NCI-H2227 (cell line): ENCODE data around the gene OPCML.

Experiments used
- DNase-seq: peaks from one replicate; lab custom pipeline; 2025; ENCODE audit not compliant: unreplicated experiment; lab: John Stamatoyannopoulos, UW

The OPCML gene

DNA sequence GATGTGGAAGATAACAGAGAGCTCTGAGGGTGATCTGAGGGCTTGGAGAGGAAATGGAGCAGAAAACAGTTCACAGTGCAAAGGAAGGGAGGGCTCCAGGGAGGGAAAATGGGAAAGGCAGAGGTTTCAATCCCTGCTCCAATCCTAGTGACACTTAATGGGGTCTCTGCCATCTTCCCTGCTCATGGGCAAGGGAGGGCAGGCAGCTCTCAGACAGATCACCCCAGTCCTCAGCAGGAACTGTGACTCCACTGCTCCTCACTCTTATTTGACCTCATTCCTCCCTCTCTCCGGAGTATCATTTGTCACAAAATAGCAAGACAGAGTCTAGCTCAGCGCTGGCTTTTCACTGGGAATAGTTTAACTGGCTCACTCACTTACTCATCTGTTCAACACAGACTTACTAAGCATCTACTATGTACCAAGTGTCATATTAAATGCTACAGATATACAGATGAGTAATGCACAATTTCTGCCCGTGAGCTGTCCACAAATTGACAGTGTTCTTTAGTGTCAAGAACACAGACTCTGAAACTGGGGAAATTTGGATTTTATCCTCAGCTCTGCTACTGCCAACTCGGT, 817.4 kb downstream of the OPCML start:
- DNase-seq = no peak

DNA sequence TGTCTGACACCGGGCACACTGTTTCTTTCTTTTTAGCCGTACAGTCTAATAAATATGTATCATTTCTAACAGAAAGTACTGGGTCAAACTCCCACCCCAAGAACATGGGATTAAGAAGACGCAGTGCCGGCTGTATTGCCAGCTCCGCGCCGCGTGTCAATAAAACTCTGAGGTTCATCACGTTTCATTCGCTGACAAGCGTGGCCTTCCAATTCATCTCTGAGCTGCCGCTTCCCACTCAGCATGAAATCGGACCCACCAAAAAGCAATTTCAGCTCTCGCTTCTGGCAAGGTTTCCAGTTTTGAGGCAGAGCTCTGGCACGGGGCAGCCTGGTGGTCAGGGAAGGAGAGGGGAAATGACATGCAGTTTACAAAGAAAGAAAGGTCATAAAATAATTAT, 819.8 kb downstream of the OPCML start:
- no peak for DNase-seq

DNA sequence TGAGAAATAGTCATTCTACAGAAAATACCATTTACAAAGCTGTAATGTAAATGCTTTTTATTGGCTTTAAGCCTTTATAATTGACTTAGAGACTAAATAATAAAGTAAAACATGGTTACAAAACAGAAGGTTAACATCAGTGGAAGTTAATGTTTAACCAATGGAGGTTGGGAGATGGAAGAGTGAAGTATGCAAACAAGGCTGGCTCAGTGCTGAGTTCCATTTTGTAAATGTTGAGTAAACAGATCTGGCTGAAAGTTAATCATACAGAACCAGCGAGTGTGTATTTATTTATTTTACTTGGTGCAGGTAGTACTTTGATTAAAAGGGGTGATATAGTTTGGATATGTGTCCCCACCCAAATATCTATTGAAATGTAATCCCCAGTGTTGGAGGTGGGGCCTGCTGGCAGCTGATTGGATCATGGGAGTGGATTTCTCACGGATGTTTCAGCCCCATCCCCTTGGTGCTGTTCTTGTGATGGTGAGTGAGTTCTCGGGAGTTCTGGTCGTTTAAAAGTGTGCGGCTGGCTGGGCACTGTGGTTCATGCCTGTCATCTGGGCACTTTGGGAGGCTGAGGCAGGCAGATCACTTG, 827.4 kb downstream of the OPCML start:
- DNase-seq = no peak

DNA sequence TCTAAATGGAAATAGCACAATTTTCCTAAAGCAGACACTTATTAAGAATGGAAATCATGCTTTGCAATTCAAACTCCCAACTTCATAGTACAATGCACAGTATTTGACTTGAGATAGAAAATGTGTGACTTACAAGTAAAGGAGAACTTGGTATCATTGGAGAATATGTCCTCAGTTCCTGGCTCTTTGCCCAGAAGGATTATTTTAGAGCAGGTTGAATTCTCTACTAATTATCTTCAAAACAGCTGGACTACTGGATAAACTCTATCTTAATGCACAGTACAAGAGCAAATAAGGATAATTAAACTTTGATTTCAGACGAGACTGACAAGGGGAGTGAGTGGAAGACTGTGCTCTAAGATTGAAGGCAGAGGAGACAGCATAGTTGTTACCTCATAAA, 839.4 kb downstream of the OPCML start:
- DNase-seq = no peak

DNA sequence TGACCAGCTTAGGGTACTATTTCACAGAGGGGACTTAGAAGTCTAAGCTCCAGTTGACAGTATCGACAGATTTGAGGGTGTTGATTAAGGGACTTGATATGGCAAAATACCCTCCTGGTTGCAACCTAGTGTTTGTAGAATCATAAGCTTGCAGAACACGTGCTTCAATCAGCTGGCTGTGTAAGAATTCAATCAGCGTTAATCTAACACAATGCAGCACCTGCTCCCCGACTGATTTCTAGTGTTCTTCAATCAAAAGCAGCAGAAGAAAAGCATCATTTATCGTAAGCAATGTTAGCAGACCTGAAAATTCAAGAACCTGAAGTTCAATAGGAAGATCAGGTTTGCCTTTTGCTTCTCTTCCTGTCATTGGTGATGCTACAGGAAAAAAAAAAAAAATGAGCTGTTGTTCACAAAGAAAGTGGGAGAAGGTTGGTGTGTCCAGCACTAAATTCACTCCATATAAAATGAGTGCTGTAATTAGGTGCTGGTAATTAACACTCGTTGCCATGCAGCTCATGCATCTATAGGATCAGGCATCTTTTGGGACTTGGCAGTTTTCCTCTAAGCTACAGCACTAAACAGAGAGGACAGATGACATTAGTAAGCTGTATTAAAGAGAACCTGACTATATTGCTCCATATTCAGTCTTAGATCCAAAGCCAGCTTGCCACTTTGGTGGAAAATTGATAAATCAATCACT, 840.3 kb downstream of the OPCML start:
- no peak for DNase-seq

DNA sequence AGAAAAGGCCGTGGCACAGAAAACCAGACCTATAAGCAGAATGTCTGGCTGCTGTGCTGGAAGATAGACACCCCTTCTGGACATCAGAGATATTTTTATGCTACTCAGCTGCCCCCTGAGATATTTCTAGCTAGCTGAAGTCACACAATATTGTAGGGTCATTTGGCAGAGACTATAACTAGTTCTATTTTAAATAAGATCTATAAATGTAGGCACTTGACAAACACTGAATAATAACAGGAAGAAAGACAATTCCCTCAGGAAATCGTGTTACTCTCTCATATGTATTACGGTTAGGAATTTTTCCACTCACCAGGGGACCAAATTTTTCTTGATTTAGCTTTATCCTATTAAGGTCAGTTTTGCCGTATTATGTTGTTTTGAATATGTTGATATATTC, 845.4 kb downstream of the OPCML start:
- no peak for DNase-seq

DNA sequence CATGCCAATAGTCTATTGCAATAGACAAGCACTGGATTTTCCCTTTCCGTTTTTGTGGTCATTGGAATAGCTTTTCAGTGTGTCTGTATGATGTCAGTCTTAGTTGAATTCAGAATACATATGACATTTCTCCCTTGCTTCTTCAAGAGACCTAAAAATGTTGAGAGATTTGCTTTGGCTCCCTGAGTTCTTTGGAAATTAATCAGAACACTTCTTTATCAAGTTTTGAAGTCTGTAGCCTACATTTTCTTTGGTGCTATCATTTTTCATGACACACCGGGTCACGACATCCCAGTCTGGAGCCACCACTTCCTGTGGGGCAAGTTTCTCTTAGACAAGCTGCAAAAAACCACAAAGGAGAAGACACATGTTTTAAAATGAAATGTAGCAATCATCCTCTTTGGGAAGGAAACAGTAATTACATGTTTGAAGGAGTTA, 847.1 kb downstream of the OPCML start:
- no peak for DNase-seq

DNA sequence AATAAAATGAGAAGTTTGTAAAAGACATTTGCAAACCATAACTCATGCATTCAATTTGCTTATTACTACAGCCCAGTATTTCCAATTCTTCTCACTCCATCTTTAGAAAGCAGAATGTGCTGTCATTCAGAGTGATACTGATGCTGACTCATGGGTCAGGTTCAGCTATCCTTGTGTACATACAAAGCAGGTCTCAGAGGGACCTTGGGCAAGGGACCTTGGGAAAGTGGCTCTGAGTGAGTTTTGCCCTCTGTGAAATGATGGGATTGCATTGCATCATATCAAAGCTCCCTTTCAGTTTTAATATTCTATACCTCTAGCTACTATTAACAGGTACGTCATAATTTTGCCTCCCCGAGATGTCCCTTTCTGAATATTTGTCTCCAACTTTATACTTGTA, 848.7 kb downstream of the OPCML start:
- DNase-seq = no peak

DNA sequence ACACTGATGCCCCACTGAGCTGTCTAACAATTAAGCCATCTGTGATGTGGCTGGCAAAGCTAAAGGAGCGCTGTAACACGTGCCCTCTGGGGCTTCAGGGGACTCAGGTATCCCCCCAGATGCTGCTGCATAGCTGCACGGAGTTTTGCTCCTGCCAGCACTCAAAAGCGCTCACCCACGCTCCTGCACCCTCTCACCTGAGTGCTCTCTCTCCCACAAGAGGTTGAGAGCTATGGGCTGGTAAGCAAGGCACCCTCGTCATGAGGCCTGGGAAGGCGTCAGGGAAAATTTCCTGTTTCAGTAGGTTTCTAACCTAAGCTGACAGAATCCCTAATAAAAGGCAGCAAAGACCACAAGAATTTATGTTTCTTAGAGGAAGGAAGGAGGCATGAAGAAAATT, 850.3 kb downstream of the OPCML start:
- DNase-seq = no peak

DNA sequence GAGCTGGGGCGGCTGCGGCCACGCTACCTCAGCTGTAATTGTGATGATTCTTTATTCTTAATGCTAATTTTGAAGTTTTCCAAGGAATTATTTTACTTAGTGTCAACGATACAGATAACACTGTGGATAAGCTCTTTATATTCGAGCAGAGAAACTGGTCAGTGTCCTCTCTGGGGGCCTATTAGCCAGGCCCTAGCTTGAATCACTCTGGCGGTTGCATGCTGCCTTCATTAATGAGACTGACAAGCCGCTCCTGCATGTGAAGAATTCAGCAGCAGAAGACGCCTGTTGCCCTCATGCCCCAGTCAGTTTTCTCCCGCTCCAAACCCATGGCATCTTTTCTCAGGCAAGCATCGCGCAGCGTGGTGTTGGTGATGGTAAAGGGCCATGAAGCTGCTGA, 851.7 kb downstream of the OPCML start:
- DNase-seq = no peak

DNA sequence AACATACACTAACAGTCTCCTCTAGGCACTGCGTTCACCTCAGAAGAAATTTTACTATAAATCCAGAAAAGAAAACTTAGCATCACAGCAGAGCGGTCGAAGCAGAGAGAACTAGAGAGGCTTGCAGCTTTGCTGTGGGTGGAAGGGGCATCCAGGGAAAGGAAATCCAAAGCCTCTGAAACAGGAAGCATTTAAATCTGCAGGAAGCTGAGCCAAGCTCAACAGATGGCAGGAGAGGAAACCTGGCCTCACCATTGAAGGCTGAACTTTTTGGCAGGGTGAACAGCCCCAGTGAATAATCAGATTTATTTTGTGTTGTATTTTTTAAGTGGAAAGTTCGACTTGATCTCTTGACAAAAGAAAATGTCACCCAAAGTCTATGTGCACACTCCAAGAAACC, 858.1 kb downstream of the OPCML start:
- DNase-seq = no peak

DNA sequence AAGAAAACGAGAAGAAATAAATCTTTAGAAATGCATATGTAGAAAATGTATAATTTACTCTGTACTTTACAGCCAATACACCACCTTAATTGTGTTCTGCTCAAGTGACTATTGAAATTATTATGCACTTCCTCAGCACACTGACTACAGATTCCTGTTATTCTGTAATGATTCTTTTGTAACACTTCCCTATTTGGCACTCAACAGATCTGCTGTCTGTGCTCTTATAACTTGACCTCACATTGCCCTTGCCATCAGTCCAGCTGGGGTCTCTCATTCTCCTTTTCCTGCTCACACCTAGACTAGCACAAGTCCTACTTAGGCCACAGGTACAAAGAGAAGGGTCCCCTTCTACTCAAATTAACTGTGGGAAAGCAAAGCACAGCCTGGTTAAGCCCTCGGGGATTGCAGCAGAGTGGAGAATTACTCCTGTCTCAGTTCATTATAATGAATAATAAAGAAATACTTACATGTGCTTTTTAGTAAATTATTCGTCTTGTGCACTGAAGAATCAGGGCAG, 860.4 kb downstream of the OPCML start:
- DNase-seq = no peak

DNA sequence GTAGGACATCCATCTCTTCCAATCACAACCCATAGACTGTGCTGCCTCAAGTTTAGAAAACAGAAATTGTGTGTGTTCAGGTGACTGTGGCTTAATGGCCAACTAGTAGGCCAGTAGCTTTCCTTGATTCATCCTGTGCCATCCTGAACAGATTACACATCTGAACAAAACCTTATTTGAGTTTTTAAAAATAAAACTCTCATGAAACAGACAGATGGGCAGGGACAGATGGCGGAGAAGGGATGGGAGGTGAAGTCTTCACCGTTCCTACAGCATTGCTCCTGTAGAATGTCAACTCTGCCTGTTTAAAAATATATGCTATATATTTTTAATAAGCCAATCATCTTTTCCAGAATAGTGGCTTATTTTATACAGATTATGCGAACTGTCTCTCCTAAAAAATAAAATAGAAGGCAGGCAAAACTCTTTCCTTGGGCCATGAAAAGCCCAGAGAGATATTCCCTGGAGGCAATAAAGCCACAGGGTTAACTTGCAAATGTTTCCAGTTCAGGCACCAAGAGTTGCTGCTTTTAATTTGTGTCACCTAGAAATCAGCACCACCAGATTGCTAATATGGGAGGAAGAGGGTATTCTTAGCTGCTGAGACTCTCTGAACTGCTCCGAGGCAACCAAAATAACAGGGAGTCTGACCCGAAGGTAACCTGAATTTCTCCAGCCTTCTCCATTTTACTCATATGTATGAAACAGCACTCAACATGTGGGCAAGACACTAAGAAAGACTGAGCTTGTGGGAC, 861.2 kb downstream of the OPCML start:
- no peak for DNase-seq

DNA sequence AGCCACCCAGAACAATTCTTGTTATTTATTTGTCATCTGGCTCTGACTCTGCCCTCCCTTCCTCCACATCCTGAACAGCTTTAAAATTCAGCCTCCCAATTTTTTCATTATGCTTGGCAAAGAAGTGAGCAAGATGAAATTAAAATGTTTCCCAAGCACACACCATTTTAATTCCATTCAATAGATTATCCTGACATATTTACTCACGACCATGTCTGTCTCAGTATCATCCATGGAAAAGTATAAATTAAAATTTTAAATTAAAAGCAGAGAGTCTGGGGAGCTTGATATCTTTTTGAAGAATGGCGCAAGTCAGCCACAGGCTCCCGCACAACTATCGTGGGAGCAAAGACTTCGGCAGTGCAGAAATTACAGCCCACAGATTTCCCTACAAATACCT, 862.4 kb downstream of the OPCML start:
- no peak for DNase-seq

DNA sequence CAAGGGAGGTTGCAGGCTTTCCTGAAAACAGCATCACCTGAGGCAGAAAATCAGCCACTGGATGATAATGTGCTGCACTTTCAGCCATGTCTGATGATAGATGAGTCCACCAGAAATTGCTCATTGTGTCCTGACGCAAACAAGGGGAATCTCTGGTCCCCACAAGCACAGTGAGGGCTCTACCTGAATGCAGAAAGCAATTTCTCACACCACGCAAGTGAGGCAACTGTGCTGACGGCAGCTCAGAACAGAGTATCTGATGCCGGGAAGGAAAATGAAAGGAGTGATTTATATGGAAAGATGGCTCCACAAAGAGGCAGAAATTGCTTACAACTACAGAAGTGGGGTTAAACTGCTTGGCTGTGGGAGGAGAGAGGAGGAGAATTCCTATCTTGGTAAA, 867.1 kb downstream of the OPCML start:
- DNase-seq = no peak

DNA sequence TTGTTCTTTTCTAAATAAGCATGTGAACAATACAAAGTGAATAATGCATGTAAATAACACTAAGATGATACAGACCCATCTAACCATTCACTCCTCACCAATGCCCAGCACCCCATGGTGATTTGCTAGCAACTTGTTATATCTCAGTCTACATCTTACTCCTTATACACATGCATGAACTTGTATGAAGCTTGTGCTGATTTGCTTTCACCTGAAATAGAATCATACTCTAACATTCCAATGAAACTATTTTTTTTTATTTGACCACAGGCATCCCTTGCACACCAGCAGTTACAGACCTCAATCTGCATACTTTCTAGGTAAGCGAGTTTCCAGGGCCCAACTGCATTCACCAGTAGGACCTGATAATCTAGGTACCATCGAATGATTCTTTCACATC, 873.6 kb downstream of the OPCML start:
- no peak for DNase-seq

DNA sequence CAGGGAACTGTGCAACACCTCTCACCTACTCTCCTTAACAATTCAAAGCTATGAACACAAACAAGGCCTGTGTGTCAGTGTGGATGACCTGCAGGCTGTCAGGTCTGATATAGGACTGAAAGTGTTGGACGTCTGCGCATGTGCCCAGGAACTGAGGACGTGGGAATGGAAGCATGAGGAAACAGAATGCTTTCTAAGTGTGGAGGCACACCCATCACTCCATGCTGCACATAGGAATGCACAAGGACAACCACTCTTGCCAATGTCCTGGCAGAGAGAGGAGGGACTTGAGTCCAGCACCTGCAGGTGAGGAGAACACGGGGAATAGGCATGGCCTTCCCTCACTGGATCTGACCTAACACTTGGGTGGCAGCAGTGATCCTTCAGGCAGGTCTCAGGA, 874.3 kb downstream of the OPCML start:
- DNase-seq = no peak

DNA sequence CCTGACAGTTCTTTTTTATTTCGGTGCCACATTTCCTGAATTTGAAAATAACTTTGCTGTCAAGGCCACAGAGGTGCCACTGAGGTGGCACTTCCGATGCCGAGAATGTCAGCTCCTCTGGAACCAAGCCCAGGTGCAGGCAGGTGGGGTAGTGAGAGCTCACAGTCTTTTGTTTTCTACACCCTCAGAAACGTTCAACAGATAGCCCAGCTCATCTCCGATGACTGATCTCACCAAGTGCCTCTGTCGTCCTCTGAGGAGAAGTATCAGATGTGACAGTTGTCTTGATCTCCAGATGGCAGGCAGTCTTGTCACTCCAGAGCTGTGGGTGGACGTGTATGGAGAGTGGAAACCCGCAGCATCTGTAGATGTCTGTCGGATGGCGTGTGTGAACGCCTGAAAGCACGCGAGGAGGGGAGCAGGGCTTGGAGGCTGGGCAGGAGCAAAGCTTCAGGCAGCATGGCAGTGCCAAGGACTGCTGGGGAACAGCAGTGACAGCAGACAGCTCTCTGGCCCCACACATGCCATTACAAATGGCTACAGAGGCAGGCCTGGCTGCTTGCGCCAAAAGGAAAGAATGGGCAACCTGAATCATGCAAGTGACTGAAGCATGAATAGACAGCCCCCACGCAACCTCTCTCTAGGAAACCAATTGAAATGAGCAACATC, 877.0 kb downstream of the OPCML start:
- DNase-seq = no peak

DNA sequence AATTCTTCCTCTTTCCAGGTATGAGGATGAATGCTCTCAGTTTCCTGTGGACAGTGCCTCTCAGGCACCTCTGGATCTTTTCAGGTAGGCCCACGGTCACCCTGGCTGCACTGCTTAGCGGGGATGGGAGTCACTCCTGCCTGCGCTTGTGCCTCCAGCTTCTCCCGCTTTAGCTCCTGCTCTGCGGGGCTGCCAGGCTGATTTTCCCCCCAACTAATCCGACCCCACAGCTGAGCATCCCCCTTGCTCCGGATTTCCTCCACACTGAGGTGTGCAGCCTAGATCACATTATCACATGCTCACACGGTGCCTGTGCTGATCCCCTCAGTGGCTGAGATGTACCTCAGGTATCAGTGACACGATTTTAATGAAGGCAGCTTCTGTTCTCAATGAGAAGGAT, 879.1 kb downstream of the OPCML start:
- no peak for DNase-seq

DNA sequence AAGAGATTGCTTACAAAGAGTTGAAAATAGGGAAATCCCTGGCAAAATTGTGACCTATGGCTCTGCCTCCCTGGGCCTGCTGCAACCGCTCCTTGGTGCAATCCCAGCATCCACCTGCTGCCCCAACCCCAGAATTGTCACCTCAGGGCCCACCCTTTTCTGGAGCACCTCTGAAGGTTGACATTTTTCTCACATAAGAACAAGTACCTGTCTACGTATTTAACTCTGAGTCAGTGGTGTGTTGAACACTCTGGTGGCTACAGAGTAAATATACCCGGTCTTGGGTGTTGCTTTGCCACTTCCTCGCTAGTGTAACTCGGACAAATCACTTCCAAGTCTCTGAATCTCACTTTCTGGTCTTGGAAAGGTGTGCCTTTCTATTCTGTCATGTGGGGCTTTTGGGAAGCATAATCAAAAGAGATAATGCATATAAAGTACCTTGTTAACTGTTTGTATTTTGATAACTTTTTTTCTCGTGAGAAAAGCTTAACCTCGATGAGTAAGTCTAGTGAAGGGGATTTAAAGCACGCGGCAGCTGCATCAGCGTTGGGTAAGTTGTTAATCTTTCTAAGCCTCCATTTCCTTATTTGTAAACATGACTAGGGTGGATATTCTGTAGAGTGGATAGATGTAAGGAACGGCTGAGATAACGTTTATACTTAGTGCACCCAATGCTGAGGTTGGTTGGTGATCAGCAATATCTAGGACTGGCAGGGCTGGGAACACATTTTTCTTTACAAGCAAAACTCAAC, 881.2 kb downstream of the OPCML start:
- no peak for DNase-seq

DNA sequence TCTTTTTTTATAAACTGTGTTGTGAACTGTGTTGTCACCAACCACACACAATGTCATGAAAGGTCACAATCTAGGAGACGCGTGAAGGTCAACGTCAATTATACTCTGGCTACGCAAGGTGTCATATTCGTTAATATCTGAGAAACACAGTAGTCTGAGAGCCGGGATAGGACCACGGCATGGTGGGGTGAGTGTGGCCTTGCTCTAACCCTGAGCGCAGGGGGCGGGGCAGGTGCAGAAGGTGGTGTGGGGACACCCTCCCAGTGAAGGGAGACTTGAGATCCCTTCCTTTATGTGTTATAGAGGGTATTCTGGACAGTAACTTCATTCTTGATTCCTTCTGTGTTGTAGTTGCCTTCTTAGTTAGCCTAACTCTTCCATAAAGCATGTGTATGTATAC, 883.0 kb downstream of the OPCML start:
- DNase-seq = no peak
